ENCODE results near the gene HTRA1.

GRCh38 chr10:122551450-122551849 lies 90.1 kb downstream of the HTRA1 start:
- TF ChIP-seq ZNF274 (IDR thresholded peaks at IDR 0.05; ENCODE audit: low read depth, low read length) = no peak
- TF ChIP-seq YY1 (IDR thresholded peaks at IDR 0.05; ENCODE audit: insufficient read depth, insufficient read length) = no peak

Measured in NT2/D1 (cell line).